ENCODE data around the gene DHX8. TPM values are rescaled to one million over a fixed set of nuclear protein-coding genes. Genes with fewer than 3 reads are reported as not detected.
A peak's percentile ranks its signal among the peaks of the same experiment; 100 is the strongest.
"Not testable (repeated sequence)": the region's sequence is repeated elsewhere in the genome, so short reads cannot be mapped to it uniquely, and the experiment has no call there.

Gene DHX8
- total RNA-seq, 6 experiments from 2014 or later, result 57.2 to 65.6 (median 61.7) TPM

DNA sequence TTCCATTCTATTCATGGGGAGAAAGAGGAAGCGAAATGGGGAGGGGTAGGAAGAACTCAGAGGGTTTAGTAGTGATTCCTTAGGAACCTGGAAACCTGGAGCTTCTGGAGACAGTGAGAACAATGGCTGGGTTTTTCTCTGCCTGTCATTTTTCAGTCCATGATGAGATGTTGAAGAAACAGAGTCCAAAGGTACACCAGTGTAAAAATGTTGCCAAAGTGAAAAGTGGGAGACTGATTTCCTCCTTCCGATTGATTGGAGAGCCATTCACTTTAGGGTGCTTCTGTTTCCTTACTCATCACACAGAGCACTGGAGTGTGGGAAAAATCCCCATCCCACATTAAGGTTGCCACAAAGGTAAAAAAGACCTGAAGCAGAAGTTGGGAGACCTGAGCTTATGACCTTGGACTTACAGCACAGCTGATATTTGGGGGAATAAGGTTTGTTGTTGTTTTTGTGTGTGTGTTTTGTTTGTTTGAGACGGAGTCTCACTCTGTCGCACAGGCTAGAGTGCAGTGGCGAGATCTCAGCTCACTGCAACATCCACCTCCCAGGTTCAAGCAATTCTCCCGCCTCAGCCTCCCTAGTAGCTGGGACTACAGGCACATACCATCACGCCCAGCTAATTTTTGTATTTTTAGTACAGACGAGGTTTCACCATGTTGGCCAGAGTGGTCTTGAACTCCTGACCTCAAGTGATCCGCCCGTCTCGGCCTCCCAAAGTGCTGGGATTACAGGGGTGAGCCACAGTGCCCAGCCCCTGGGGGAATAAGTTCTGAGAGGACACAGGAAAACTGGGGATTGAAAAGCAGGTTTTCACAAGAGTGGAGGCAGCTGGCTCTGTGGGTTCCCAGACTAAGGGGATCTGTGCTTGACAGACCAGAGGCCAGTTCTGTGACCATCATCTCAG lies 1.4 kb upstream of the DHX8 start:
- Mint-ChIP-seq H3K27me3 (ENCODE audit: insufficient read depth) (no peaks in the 10 kb centered on the region; the same call in 1 of the 2 replicates), H3K9me3 (peaks cover 3% of the 10 kb centered on the region; the same call in 1 of the 2 replicates), H3K36me3 (ENCODE audit: low read depth) (peaks cover 13% of the 10 kb centered on the region), H3K4me3 (no peak overlapping the region), H3K4me1 (ENCODE audit: low read depth) (peaks cover 40% of the 10 kb centered on the region), H3K27ac (peak overlapping the region; percentile 95)
- TF ChIP-seq, protein P1, sequence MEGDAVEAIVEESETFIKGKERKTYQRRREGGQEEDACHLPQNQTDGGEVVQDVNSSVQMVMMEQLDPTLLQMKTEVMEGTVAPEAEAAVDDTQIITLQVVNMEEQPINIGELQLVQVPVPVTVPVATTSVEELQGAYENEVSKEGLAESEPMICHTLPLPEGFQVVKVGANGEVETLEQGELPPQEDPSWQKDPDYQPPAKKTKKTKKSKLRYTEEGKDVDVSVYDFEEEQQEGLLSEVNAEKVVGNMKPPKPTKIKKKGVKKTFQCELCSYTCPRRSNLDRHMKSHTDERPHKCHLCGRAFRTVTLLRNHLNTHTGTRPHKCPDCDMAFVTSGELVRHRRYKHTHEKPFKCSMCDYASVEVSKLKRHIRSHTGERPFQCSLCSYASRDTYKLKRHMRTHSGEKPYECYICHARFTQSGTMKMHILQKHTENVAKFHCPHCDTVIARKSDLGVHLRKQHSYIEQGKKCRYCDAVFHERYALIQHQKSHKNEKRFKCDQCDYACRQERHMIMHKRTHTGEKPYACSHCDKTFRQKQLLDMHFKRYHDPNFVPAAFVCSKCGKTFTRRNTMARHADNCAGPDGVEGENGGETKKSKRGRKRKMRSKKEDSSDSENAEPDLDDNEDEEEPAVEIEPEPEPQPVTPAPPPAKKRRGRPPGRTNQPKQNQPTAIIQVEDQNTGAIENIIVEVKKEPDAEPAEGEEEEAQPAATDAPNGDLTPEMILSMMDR (IDR thresholded peaks at IDR 0.05), result no peak
- DNase-seq, result no peak

DNA sequence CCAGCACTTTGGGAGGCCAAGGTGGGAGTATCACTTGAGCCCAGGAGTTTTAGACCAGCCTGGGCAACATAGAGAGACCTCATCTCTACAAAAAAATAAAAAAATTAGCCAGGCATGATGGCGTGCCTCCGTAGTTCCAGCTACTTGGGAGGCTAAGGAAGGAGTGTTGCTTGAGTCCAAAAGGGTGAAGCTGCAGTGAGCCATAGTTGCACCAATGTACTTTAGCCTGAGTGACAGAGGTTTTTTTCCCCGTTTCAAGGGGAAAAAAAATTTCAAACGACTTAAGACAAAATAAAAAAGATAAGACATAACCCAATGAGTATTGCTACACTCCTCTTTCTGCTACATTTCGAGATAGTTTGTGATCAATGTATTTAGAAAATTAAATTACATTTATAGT lies 6.8 kb downstream of the DHX8 start:
- peaks cover 33% of the 10 kb centered on the region for H3K4me1 Mint-ChIP-seq (ENCODE audit: low read depth)
- H3K9me3 Mint-ChIP-seq, result no peaks in the 10 kb centered on the region
- peaks cover 28% of the 10 kb centered on the region for H3K36me3 Mint-ChIP-seq (ENCODE audit: low read depth)
- H3K4me3 Mint-ChIP-seq, result no peak overlapping the region
- no peaks in the 10 kb centered on the region for H3K27me3 Mint-ChIP-seq (ENCODE audit: insufficient read depth)
- H3K27ac Mint-ChIP-seq, result no peak overlapping the region
- DNase-seq, result no peak
- TF ChIP-seq, protein P1 (IDR thresholded peaks at IDR 0.05), result no peak

DNA sequence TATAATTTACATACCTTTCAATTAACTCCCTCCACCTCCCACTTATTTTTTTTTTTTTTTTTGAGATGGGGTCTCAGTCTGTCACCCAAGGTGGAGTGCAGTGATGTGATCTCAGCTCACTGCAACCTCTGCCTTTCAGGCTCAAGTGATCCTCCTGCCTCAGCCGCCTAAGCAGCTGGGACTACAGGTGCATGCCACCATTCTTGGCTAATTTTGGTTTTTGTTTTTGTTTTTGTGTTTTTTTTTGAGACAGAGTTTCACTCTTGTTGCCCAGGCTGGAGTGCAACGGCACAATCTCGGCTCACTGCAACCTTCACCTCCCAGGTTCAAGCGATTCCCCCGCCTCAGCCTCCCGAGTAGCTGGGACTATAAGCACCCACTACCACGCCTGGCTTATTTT lies 25.7 kb downstream of the DHX8 start:
- not testable (repeated sequence) for H3K27me3 Mint-ChIP-seq (ENCODE audit: insufficient read depth); H3K9me3 Mint-ChIP-seq; H3K4me1 Mint-ChIP-seq (ENCODE audit: low read depth); H3K27ac Mint-ChIP-seq; H3K4me3 Mint-ChIP-seq; DNase-seq
- peaks cover 27% of the 10 kb centered on the region for H3K36me3 Mint-ChIP-seq (ENCODE audit: low read depth)

DNA sequence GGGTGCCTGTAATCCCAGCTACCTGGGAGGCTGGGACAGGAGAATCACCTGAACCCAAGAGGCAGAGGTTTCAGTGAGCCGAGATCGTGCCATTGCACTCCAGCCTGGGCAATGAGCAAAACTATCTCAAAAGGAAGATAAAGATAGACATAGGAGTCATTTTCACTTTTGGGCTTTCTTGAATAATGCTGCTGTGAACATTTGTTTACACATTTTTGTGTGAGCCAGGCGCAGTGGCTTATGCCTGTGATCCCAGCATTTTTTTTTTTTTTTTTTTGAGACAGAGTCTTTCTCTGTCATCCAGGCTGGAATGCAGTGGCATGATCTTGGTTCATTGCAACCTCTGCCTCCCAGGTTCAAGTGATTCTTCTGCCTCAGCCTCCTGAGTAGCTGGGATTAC lies 27.4 kb downstream of the DHX8 start:
- H3K4me3 Mint-ChIP-seq; DNase-seq; H3K9me3 Mint-ChIP-seq; H3K27ac Mint-ChIP-seq; H3K4me1 Mint-ChIP-seq (ENCODE audit: low read depth); H3K27me3 Mint-ChIP-seq (ENCODE audit: insufficient read depth): not testable (repeated sequence)
- H3K36me3 Mint-ChIP-seq (ENCODE audit: low read depth), result peaks cover 23% of the 10 kb centered on the region

DNA sequence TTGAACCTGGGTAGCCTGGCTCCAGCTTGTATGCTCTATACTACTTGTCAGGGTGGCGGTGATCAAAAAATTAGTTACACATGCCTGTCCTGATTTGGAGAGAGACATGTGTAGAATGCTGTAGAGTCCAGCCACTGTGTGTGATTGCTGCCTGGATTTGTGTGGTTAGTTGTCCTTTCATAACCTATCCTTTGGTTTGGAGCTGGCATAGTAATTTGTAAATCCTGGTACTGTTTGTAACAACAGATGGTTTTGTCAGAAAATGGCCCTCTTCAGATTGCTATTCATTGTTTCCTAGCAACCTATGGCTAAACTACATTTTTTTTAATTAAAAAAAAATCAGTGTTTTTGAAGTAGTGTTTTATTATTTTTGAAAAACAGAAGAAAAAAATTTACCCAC lies 31.9 kb downstream of the DHX8 start:
- H3K9me3 Mint-ChIP-seq, result no peaks in the 10 kb centered on the region
- H3K27me3 Mint-ChIP-seq (ENCODE audit: insufficient read depth), result no peaks in the 10 kb centered on the region
- TF ChIP-seq, protein P1 (IDR thresholded peaks at IDR 0.05), result no peak
- H3K27ac Mint-ChIP-seq, result no peak overlapping the region
- peaks cover 20% of the 10 kb centered on the region for H3K36me3 Mint-ChIP-seq (ENCODE audit: low read depth)
- no peak for DNase-seq
- no peak overlapping the region for H3K4me3 Mint-ChIP-seq
- H3K4me1 Mint-ChIP-seq (ENCODE audit: low read depth), result peaks cover 18% of the 10 kb centered on the region

DNA sequence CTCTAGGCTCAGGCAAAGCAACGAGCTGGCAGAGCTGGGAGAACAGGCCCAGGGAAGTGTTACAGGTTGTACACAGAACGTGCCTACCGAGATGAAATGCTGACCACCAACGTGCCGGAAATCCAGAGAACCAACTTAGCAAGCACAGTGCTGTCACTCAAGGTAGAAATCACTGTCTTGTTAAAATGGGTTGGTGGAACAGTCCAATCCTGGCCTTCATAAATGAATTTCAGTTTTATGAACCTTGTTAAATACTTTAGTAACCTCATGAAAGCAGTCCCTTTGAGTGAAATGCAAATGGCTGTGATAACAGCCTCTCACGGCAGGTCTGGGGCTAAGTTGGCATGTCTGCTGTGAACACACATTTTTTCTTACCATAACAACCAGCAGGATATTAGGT lies 33.4 kb downstream of the DHX8 start:
- Mint-ChIP-seq H3K27ac (peak overlapping the region; percentile 67), H3K9me3 (no peaks in the 10 kb centered on the region), H3K27me3 (ENCODE audit: insufficient read depth) (no peaks in the 10 kb centered on the region), H3K36me3 (ENCODE audit: low read depth) (peaks cover 26% of the 10 kb centered on the region), H3K4me1 (ENCODE audit: low read depth) (peaks cover 18% of the 10 kb centered on the region), H3K4me3 (no peak overlapping the region)
- TF ChIP-seq, protein P1 (IDR thresholded peaks at IDR 0.05), result no peak
- no peak for DNase-seq

All from HFFc6 (cell line).